ENCODE measurements around the gene ATP5ME. TPM values are rescaled to one million over a fixed set of nuclear protein-coding genes. Genes with fewer than 3 reads are reported as not detected.

ATP5ME gene
- total and polyA plus RNA-seq, 2 experiments from 2014 or later, result 177 to 1,438 TPM

- DNase-seq (ENCODE audit: low read depth in 1 of 2, low spot score in 1 of 2), result no peak
Measured at GRCh38 chr4:658681-659667, 15.1 kb downstream of the ATP5ME start.

DNA sequence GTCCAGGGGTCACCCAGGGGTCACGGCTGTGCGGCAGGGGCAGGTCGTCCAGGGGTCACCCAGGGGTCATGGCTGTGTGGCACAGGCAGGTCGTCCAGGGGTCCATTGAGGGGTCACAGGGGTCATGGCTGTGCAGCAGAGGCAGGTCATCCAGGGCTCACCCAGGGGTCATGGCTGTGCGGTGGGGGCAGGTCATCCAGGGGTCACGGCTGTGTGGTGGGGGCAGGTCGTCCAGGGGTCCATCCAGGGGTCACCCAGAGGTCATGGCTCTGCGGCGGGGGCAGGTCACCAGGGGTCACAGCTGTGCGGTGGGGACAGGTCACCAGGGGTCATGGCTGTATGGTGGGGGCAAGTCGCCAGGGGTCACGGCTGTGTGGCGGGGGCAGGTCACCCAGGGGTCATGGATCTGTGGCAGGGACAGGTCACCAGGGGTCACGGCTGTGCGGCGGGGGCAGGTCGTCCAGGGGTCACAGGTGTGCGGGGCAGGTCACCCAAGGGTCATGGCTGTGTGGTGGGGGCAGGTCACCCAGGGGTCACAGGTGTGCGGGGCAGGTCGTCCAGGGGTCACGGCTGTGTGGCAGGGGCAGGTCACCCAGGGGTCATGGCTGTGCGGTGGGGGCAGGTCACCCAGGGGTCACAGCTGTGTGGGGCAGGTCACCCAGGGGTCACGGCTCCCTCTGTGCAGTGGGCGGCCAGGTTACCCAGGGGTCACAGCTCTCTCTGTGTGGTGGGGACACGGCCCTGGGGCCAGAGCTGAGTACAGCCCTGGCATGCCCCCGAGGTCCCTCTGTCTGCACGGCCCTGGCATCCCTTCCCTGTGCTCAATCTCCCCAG, 16.0 kb downstream of the ATP5ME start:
- H3K27me3 ChIP-seq, result no peaks in the 10 kb centered on the region
- H3K4me3 ChIP-seq, result no peak overlapping the region
- DNase-seq (ENCODE audit: low read depth in 1 of 2, low spot score in 1 of 2), result no peak
- H3K4me1 ChIP-seq (ENCODE audit: low read depth), result no peaks in the 10 kb centered on the region
- TF ChIP-seq, protein P1, sequence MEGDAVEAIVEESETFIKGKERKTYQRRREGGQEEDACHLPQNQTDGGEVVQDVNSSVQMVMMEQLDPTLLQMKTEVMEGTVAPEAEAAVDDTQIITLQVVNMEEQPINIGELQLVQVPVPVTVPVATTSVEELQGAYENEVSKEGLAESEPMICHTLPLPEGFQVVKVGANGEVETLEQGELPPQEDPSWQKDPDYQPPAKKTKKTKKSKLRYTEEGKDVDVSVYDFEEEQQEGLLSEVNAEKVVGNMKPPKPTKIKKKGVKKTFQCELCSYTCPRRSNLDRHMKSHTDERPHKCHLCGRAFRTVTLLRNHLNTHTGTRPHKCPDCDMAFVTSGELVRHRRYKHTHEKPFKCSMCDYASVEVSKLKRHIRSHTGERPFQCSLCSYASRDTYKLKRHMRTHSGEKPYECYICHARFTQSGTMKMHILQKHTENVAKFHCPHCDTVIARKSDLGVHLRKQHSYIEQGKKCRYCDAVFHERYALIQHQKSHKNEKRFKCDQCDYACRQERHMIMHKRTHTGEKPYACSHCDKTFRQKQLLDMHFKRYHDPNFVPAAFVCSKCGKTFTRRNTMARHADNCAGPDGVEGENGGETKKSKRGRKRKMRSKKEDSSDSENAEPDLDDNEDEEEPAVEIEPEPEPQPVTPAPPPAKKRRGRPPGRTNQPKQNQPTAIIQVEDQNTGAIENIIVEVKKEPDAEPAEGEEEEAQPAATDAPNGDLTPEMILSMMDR (IDR thresholded peaks at IDR 0.05; ENCODE audit: low read depth, low read length), result no peak
- H3K27ac ChIP-seq, result no peak overlapping the region
- no peaks in the 10 kb centered on the region for H3K9me3 ChIP-seq (ENCODE audit: low read depth)
- no peaks in the 10 kb centered on the region for H3K36me3 ChIP-seq

More at GRCh38 chr4:658681-659667, 15.1 kb downstream of the ATP5ME start:
- H3K4me1 ChIP-seq (ENCODE audit: low read depth), result no peaks in the 10 kb centered on the region
- no peaks in the 10 kb centered on the region for H3K9me3 ChIP-seq (ENCODE audit: low read depth)
- no peak overlapping the region for H3K4me3 ChIP-seq
- no peak overlapping the region for H3K27ac ChIP-seq
- TF ChIP-seq, protein P1 (IDR thresholded peaks at IDR 0.05; ENCODE audit: low read depth, low read length), result no peak
- H3K36me3 ChIP-seq, result no peaks in the 10 kb centered on the region
- H3K27me3 ChIP-seq, result no peaks in the 10 kb centered on the region

DNA sequence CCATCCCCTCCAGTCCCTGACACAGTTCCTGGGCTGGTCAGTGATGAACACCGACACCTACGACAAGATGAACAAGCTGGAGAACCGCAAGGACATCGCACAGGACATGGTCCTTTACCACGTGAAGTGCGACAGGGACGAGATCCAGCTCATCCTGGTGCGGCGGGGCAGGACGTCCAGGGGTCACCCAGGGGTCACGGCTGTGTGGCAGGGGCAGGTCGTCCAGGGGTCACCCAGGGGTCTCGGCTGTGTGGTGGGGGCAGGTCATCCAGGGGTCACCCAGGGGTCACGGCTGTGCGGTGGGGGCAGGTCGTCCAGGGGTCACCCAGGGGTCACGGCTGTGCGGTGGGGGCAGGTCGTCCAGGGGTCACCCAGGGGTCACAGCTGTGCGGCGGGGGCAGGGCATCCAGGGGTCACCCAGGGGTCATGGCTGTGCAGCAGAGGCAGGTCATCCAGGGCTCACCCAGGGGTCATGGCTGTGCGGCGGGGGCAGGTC, 16.7 kb downstream of the ATP5ME start:
- no peaks in the 10 kb centered on the region for H3K36me3 ChIP-seq
- no peak overlapping the region for H3K27ac ChIP-seq
- no peak for DNase-seq (ENCODE audit: low read depth in 1 of 2, low spot score in 1 of 2)
- no peaks in the 10 kb centered on the region for H3K4me1 ChIP-seq (ENCODE audit: low read depth)
- no peak overlapping the region for H3K4me3 ChIP-seq
- no peaks in the 10 kb centered on the region for H3K27me3 ChIP-seq
- H3K9me3 ChIP-seq (ENCODE audit: low read depth), result no peaks in the 10 kb centered on the region
- TF ChIP-seq, protein P1 (IDR thresholded peaks at IDR 0.05; ENCODE audit: low read depth, low read length), result no peak

GRCh38 chr4:656436-657337, 17.4 kb downstream of the ATP5ME start:
- peaks cover 2% of the 10 kb centered on the region for H3K4me1 ChIP-seq (ENCODE audit: low read depth)
- no peaks in the 10 kb centered on the region for H3K9me3 ChIP-seq (ENCODE audit: low read depth)
- no peak overlapping the region for H3K4me3 ChIP-seq
- no peak for DNase-seq (ENCODE audit: low read depth in 1 of 2, low spot score in 1 of 2)
- H3K27me3 ChIP-seq, result no peaks in the 10 kb centered on the region
- TF ChIP-seq, protein P1 (IDR thresholded peaks at IDR 0.05; ENCODE audit: low read depth, low read length), result no peak
- no peak overlapping the region for H3K27ac ChIP-seq
- no peaks in the 10 kb centered on the region for H3K36me3 ChIP-seq
